Measurements from ENCODE around the gene IARS2.
"Not testable (repeated sequence)": the region's sequence is repeated elsewhere in the genome, so short reads cannot be mapped to it uniquely, and the experiment has no call there.

The IARS2 gene

DNA sequence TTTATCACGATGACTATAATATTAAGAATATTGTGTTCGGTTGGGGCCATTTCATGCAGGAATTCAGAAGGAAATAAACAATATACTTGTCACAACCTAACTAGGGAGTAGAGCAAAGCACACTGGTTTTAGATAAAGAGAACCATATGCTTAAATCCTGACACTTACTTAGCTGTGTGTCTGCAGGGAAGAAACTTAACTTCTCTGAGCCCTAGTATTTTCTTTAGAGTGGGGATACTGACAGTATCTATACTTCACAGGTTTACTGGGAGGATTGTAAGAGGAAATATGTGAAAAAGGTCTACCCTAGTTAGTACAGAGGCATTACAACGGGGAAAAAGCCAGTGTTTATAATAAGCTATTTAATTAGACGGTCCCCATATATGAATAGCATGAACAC lies 72.9 kb downstream of the IARS2 start:
- DNase-seq (ENCODE audit: low spot score), result no peak

DNA sequence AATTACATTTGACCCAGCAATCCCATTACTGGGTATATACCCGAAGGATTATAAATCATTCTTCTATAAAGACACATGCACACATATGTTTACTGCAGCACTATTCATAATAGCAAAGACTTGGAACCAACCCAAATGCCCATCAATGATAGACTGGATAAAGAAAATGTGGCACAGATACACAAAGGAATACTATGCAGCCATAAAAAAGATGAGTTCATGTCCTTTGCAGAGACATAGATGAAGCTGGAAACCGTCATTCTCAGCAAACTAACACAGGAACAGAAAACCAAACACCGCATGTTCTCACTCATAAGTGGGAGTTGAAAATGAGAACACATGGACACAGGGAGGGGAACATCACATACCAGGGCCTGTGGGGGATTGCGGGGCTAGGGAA lies 76.0 kb downstream of the IARS2 start:
- DNase-seq (ENCODE audit: low spot score), result not testable (repeated sequence)

DNA sequence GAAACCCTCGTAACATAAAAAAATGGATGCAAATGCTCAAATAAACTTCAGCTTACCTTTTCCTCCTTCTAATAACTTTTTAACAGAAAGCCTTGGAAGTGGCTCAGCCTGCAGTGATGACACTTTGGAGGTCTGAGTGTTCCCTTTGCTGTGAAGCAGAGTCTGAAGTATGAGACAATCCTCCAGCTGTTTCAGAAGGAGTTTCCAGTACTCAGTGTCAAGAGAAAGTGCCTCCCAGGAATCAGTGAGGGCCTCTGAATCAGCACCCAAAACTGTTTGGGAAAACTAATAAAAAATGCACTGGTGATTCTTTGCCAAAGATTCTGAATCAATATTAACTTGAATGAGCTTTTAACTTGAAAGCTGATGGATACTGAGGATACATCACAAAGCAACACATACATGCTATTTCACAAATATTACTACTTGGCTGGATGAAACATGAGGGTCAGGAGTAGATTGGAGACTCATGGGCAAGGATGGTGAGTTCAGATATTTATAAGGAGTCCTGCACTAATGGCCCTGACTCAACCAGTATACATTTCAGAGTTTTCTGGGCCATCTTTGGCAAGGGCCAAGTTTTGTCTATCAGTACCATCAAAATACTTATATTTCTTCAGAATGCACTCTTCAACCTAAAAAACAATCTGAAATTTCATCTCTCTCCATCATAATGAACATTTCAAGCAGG lies 77.0 kb downstream of the IARS2 start:
- DNase-seq (ENCODE audit: low spot score), result peak; percentile 28

DNA sequence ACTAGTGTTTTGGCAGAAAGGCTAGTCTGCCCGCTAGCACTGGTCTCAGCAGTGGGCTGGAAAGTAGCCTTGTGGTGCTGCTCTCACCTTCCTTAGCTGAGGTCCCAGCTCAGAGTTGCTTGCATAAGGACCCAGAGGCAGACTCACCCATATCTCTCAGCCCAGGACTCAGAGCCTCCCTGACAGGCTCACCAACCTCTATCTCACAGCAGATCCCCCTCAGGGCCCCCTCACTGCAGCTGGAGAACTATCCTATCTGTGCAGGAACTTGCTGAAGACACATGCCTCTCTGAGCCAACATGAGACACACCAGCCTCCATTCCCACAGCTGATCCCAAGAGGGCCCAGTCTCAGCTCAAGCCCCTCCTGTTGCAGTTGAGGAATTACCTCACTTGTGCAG lies 82.6 kb downstream of the IARS2 start:
- no peak for DNase-seq (ENCODE audit: low spot score)

DNA sequence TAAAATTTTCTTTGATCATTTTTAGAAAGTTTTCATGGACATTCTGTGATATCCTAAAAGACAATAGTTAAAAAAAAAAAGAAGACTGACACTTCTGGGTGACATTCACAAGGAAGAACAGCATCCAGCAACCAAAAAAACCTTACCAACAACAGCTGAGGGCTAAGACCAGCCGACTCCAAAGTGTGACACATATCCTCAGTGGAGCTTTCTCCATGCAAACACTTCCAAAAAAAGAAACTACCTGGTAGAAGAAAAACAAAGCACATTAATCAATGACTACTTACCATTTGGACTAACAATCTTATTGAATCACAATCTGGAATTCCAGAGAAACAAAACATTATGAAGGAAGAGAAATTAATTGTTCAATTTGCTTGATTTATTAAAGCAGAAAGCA lies 88.2 kb downstream of the IARS2 start:
- no peak for DNase-seq (ENCODE audit: low spot score)

DNA sequence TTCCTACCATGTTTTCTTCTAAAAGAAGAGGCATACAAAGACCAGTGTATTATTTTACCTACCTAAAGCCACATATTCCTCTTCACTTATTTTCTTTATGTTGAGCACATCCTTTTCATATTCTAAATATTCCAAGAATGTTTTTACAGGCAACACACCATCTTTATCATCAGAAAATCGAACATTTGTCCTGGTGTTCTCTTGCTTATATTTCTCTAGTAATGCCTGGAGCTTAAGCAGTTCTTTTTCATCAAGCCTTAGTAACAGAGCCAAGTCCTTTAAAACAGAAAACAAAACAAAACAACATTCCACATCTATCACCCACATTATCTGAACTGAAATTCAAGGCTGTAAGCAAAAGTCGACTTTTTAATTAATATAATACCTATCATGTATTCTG lies 88.7 kb downstream of the IARS2 start:
- DNase-seq (ENCODE audit: low spot score), result no peak

DNA sequence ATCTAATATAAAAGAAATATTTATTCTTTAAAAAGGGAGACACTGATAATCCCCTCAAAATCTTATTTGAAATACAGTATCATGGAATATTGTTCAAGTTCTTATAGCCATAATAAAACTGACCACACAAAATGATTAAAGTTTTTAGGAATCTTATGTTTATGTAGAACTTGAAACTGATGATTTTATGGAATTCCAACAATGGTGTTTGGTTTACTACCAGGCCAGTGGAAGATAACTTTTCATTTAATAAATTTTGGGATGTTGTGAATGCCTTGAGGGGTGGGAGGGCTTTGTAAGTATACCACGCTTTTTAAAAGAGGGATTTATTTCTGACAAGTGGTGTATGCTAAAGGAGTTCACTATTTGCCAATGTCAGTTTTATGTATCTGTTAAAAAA lies 90.6 kb downstream of the IARS2 start:
- DNase-seq (ENCODE audit: low spot score), result peak; percentile 3

DNA sequence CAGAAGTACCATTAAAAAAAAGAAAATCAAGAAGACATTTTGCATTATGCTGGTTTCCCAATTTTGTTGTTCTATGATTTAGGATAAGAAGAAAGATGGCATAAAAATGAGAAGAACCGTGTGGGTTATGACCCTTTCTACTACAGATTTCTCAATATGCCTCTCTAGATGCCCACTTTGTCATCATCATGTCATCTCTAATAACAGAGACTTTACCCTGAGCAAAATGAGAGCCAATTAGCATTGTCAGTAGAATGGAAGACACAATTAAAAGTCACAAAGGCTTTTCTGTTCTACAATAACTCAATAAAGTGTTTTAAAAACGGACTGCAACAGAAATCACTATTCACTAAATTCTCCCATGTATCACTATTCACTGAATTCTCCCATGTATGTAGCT lies 92.8 kb downstream of the IARS2 start:
- DNase-seq (ENCODE audit: low spot score), result no peak

DNA sequence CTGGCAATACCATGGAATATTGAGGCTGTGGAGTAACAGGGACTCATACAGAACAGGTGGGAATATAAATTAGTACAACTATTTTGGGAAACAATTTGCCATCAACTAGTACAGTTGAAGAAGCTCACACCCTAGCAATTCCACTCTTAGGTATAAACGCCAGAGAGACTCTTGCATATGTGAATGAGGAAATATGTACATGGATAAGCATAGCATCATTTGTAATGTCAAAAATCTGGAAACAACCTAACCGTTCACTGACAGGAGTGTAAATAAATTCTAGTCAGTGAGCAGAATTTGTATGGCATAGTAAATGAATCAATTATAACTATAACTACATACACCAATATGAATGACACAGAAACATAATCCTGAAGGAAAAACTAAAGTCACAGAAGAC lies 94.6 kb downstream of the IARS2 start:
- DNase-seq (ENCODE audit: low spot score), result no peak

DNA sequence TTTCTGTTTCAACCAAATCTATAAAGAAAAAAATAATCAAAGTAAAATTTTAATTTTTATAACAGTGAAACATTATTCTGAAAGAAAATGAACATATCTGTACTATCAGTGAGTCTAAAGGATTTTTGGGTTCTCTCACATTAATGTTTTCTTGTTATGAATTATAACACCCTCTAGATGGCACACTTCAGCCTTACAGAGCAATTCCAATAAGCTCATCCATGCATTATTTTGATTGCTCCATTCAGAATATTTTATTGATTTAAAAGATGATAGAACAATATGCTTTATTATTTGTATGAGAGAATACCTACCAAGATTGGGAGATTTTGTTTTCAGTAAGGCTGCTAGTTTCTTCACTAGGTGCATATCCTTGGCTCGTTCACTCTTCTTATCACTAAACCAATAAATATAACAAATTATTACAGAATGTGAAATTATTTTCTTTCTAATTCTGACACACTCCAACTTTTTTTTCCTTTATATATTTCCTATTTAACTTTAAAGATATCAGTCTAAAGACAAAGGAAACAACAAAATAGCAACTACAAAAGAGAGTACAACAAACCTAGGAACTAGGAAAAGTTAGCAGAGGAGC lies 95.9 kb downstream of the IARS2 start:
- peak; percentile 52 for DNase-seq (ENCODE audit: low spot score)

DNA sequence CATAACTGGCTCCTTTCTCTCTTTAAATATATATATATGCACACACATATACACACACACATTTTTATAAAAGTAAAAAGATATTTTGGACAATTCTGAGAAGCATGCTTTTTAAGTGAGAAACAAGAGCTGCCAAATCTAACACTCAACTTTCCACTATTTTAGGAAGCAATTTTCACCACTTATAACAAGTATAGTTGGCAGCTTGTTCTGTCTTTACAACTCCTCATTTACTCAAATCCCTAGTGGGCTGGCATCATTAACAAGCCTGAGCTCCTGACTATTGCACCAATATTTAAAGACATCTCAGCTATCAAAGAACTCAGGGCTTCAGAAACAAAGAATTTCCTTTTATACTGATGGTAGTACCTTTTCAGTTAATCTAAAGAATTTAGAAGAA lies 101.8 kb downstream of the IARS2 start:
- DNase-seq (ENCODE audit: low spot score), result no peak

Measured in GM03348 (cell line).